Measurements from ENCODE around the gene MCM6.
A peak's percentile ranks its signal among the peaks of the same experiment; 100 is the strongest.
"Not testable (repeated sequence)": the region's sequence is repeated elsewhere in the genome, so short reads cannot be mapped to it uniquely, and the experiment has no call there.

The MCM6 gene

DNA sequence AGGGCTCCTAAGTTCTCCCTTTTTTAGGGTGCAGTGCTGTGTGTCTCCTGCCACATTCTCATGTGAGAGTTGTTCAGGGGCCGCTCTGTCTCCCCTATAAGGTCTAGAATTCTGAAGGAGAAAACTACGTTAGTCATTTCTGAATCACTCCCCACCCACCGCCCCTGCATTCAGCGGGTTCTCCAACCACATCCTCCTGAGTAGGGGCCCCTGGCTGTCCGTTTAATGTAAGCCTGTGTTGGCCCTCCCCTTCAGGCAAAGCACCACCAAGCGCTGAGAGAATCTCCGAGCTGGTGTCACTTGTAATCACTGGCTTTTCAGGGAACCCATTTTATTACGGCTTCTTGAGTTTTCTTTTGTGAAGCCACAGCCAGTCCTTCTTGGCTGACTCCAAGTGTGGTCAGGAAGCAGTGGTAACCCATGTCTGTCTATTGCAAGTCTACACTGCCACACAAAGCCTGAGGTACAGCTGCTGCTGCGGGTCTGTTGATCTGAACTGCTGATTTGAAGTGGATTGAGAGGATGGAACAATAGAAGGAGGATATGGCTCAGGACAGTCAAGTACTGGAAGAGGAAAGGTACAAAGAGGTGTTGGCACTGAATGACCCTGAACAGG, 56.1 kb downstream of the MCM6 start:
- peak; percentile 35 for DNase-seq (ENCODE audit: low read depth)

GRCh38 chr2:135818937-135819610, 57.2 kb downstream of the MCM6 start:
- peak; percentile 30 for DNase-seq (ENCODE audit: low read depth)

GRCh38 chr2:135817951-135818350, 58.3 kb downstream of the MCM6 start:
- peak; percentile 17 for DNase-seq (ENCODE audit: low read depth)

- no peak for DNase-seq (ENCODE audit: low read depth)
Observed at GRCh38 chr2:135817466-135817865, 58.8 kb downstream of the MCM6 start.

DNA sequence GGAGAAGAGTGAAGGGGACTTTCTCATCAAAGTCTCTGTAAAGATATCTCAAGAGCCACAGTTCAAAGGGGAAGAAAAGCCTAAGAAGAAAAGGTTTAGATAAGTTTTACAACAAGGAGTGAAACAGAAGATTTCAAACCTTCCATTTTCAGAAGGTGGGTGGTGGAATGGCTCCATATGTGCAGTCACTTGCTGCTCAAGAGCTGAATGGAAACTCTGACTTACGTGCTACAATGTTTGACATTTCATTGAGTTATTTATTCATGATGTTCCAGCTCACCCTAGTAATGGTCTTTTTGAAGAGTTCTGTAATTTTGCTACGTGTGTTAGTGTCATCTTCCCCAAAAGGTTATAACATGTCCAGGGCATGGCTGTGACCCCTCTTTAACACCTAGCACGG, 61.0 kb downstream of the MCM6 start:
- DNase-seq (ENCODE audit: low read depth) = no peak

DNA sequence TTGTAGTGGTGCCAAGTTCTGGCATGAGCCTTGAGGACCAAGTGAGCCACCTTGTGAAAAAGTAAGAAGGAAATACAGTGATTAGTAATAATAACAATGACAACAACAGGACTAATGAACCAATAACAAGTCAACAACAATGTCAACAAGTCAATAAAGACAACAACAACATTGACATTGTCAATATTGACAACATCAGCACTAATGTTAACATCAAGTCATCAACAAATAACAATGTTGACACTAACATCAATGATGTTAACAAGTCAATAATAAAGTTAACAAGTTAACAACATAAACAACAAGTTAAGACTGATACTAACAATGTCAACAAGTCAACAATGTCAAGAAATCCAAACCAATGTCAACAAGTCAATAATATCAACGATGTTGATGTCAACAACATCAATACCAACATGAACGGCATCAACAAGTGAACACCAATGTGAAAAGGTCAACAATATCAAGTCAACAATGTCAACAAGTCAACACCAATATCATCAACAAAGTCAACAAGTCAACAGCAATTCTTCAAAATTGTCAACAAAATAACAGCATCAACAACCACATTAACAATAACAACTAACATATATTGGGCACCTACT, 63.2 kb downstream of the MCM6 start:
- DNase-seq (ENCODE audit: low read depth) = no peak

- not testable (repeated sequence) for DNase-seq (ENCODE audit: low read depth)
Observed at GRCh38 chr2:135807874-135808273, 68.4 kb downstream of the MCM6 start.

DNA sequence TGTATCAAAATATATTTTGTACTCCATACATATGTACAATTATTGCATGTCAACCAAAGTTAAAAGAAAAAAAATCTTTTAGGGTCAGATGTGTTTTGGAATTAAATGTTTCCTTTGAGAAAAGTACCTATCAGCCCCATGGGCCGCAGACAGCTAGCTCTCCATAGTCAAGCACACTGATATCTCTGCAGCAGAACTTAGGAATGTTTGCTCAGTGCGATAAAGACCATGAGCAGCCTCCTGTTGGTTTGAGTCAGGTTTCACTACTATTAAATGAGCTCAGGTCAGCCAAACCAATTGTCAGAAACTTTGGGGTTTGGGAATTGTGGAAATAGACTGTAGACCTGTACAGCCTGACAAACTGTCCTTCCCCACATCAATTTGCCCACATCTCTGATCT, 73.0 kb downstream of the MCM6 start:
- DNase-seq (ENCODE audit: low read depth) = peak; percentile 7

- DNase-seq (ENCODE audit: low read depth) = no peak
Observed at GRCh38 chr2:135802350-135802749, 73.9 kb downstream of the MCM6 start.

DNA sequence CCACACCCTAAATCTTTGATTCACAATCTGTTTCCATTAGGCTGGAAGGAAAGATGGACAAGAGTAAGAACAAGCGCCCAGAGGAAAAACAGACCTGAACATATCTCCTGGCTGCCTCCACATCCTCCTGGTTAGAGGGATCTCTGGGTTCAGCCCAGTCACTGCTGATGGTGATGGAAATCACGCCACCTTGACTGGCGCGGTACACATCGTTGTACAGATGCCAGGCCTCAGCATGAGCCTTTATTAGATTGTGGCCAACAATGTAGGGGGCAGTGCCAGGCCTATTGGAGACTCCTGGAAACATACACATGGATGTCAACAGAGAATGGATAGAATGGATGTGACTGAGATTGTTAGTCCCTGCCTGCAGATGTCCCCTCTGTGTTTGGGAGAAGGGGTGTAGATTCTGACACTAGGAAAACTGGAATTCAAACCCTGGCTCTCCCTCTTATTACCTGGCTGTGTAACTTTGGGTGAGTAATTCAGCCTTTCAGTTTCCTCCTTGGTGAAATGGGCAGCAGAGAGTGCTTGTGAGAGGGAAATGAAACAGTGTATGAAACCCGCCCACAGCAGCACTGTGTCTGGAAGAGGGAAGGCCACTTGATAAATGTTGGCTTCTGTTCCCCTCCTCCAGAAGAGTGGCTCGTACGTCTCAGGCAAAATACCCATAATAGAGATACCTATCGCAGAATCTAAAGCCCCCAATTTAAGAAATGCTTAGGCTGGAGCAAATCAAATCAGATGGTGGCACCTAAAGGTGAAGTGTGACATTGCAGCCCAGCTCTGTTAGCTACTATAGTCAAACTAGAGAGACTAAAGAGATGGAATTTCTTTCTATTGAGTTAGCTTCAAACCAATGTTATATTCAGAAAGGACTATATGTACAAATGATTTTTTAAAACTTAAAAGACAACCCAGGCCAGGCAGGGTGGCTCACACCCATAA, 75.5 kb downstream of the MCM6 start:
- DNase-seq (ENCODE audit: low read depth) = no peak

GRCh38 chr2:135799738-135800137, 76.5 kb downstream of the MCM6 start:
- DNase-seq (ENCODE audit: low read depth) = no peak

GRCh38 chr2:135798762-135799161, 77.5 kb downstream of the MCM6 start:
- DNase-seq (ENCODE audit: low read depth) = no peak

GRCh38 chr2:135798275-135798705, 78.0 kb downstream of the MCM6 start:
- DNase-seq (ENCODE audit: low read depth) = no peak

DNA sequence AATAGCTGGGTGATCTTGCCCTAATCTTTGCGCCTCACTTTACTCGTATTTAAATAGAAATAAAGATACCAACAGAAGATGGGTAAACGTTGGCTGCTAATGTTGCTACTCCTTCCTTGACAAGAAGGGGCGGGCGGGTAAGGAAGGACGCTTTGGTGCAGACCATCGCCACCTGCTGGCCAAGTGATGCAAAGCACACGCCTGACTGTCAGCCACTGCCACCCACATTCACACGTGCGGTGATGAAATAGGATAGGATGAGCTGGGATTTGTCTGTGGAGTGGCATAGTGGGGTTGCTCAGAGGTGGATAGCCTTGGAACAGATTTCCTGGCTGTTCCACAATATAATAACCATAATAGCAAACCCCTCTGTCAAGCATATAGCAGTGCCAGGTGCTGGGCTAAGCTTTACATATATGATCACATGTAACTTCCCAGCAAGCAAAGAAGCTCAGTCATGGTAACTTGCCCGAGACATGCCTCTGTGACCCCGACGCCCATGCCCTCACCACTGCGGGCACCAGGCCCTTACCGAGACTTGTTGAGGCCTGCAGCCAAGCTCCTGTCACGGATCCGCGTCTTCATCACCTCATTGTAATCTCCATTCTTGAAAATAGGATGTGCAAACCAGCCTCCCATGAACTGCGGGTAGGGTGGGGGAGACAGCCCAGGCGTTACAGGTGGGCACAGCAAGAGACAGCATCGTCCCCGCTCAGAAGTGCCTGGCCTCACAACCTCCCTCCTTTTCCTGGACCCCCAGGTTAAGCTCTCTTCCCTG, 78.6 kb downstream of the MCM6 start:
- DNase-seq (ENCODE audit: low read depth) = peak; percentile 79

DNA sequence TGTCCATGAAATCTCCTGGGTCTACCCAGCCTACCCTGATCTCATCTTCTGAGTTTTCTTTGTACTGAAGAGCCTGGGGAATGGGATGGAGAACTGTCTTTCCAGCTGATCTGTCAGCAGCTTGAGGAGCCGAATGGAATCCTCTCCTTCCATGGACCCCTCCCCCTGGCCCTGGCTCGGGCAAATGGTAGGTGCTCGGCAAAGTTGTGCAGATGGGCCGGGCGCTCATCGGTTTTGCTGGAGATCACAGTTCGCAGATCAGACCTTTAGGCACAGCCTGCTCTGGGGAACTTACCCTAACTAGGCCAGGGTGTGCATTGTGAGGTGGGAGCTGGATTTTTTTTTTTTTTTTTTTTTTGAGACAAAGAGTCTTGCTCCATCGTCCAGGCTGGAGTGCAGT, 79.6 kb downstream of the MCM6 start:
- no peak for DNase-seq (ENCODE audit: low read depth)

GRCh38 chr2:135795641-135796040, 80.6 kb downstream of the MCM6 start:
- DNase-seq (ENCODE audit: low read depth) = not testable (repeated sequence)

DNA sequence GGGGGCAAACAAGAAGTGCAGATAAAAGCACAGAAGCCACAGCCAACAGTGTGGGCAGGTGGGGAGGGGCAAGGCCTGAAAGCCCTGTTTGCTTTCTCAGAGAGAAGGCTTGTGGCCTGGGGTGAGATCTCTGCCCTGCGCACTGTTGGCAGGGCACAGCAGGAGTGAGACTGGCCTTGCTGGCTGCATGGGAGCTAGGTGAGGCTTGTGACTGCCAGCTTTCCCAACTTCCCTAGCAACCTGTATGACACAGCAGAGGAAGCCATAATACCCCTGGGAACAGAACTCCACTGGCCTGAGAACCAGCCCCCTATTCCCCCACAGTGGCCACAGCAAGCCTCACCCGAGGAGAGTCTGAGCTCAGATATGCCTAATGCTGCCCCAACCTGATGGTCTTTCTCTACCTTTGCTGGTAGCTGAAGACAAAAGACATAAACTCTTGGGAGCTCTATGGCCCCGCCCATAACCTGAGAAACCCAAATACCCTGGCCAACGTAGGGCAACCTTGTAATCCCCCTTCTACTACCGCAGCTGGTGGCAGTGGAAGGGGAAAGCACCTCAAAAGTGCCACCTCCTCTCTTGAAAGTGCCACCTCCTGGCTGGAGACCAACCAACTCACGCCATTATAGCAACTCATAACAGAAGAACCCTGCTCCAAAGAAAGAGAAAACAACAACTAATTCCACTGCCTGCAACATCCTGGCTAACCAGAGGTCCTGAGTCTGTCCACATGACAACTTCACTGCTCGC, 83.7 kb downstream of the MCM6 start:
- no peak for DNase-seq (ENCODE audit: low read depth)

GRCh38 chr2:135791418-135792190, 84.6 kb downstream of the MCM6 start:
- peak; percentile 69 for DNase-seq (ENCODE audit: low read depth)

GRCh38 chr2:135790423-135790822, 85.8 kb downstream of the MCM6 start:
- no peak for DNase-seq (ENCODE audit: low read depth)
